SK-N-SH treated with all-trans-retinoic acid at 6 μM for 48 hours (cell line): ENCODE measurements around the gene RCOR1.

Experiments
- ARNTL ChIP-seq: fragments of 450-650 bp; formaldehyde crosslinking; IDR thresholded peaks from 2 replicates; pipeline ENCODE4 v1.5.0; 2020; ENCODE audit warnings: low read depth, mild to moderate bottlenecking, moderate library complexity, borderline replicate concordance
- CSDC2 ChIP-seq: fragments of 250-450 bp; sonication (Bioruptor Pico); IDR thresholded peaks from 2 replicates; pipeline ENCODE4 v1.5.0; 2020; ENCODE audit warnings: mild to moderate bottlenecking, moderate library complexity
- CSRNP3 ChIP-seq: fragments of 250-450 bp; sonication (Bioruptor Pico); IDR thresholded peaks from 2 replicates; pipeline ENCODE4 v1.5.1; 2021; ENCODE audit warnings: mild to moderate bottlenecking, moderate library complexity
- PPARA ChIP-seq: fragments of 250-450 bp; sonication (Bioruptor Pico); IDR thresholded peaks from 2 replicates; pipeline ENCODE4 v1.5.0; 2020; ENCODE audit warnings: mild to moderate bottlenecking, borderline replicate concordance
- SNAI2 ChIP-seq: fragments of 250-450 bp; sonication (Bioruptor Pico); IDR thresholded peaks from 2 replicates; pipeline ENCODE4 v1.5.0; 2020; ENCODE audit warnings: mild to moderate bottlenecking, moderate library complexity
- TCF4 ChIP-seq: fragments of 250-450 bp; sonication (Bioruptor Pico); IDR thresholded peaks from 2 replicates; pipeline ENCODE4 v1.8.0; 2021; ENCODE audit warnings: mild to moderate bottlenecking, moderate library complexity, borderline replicate concordance
- TOX ChIP-seq: fragments of 250-450 bp; sonication (Bioruptor Pico); IDR thresholded peaks from 2 replicates; pipeline ENCODE4 v1.8.0; 2021; ENCODE audit warnings: mild to moderate bottlenecking, moderate library complexity, borderline replicate concordance
- TSHZ2 ChIP-seq: fragments of 250-450 bp; sonication (Bioruptor Pico); IDR thresholded peaks from 2 replicates; pipeline ENCODE4 v1.5.0; 2020; ENCODE audit warnings: mild to moderate bottlenecking, moderate library complexity
- ZFP30 ChIP-seq: fragments of 450-650 bp; formaldehyde crosslinking; IDR thresholded peaks from 2 replicates; pipeline ENCODE4 v1.5.0; 2022; ENCODE audit warnings: mild to moderate bottlenecking, moderate library complexity
- ZNF565 ChIP-seq: fragments of 450-650 bp; formaldehyde crosslinking; conservative IDR thresholded peaks from 2 replicates; pipeline ENCODE4 v1.5.0; 2020; ENCODE audit warnings: low read depth, mild to moderate bottlenecking, moderate library complexity

GRCh38 chr14:102654298-102654697 is 61.8 kb downstream of the RCOR1 start:
- TF ChIP-seq ZFP30 (CRISPR knock-in tag): no peak
- no peak for TF ChIP-seq ARNTL (CRISPR knock-in tag)
- TF ChIP-seq TSHZ2: no peak
- no peak for TF ChIP-seq CSDC2 (CRISPR knock-in tag)
- no peak for TF ChIP-seq SNAI2 (CRISPR knock-in tag)
- TF ChIP-seq TCF4 (CRISPR knock-in tag): no peak
- no peak for TF ChIP-seq CSRNP3 (CRISPR knock-in tag)
- no peak for TF ChIP-seq ZNF565 (CRISPR knock-in tag)
- no peak for TF ChIP-seq PPARA (CRISPR knock-in tag)
- no peak for TF ChIP-seq TOX
